ENCODE results near the gene HSD17B14.
"Not testable (repeated sequence)": the region's sequence is repeated elsewhere in the genome, so short reads cannot be mapped to it uniquely, and the experiment has no call there.

HSD17B14 gene

GRCh38 chr19:48867746-48868113 lies 31.4 kb upstream of the HSD17B14 start:
- DNase-seq, result no peak

GRCh38 chr19:48867123-48867745 lies 30.9 kb upstream of the HSD17B14 start:
- no peak for DNase-seq

GRCh38 chr19:48866692-48867091 lies 30.4 kb upstream of the HSD17B14 start:
- DNase-seq, result no peak

GRCh38 chr19:48862827-48863226 lies 26.5 kb upstream of the HSD17B14 start:
- DNase-seq, result no peak

- no peak for DNase-seq
Measured at GRCh38 chr19:48861313-48861712, 25.0 kb upstream of the HSD17B14 start.

GRCh38 chr19:48859711-48860572 lies 23.7 kb upstream of the HSD17B14 start:
- peak in 1 of 51 donors; percentile 30 for DNase-seq

GRCh38 chr19:48858984-48859710 lies 22.9 kb upstream of the HSD17B14 start:
- DNase-seq, result peak in 4 of 51 donors; percentile 8 to 38 (median 15)

- DNase-seq, result no peak
Measured at GRCh38 chr19:48856921-48857320, 20.6 kb upstream of the HSD17B14 start.

- no peak for DNase-seq
Measured at GRCh38 chr19:48854103-48854502, 17.8 kb upstream of the HSD17B14 start.

- DNase-seq, result no peak
Measured at GRCh38 chr19:48853483-48853882, 17.2 kb upstream of the HSD17B14 start.

- no peak for DNase-seq
Measured at GRCh38 chr19:48852292-48852691, 16.0 kb upstream of the HSD17B14 start.

GRCh38 chr19:48846659-48847058 lies 10.4 kb upstream of the HSD17B14 start:
- DNase-seq, result not testable (repeated sequence)

- no peak for DNase-seq
Measured at GRCh38 chr19:48845384-48845783, 9.1 kb upstream of the HSD17B14 start.

GRCh38 chr19:48844472-48844871 lies 8.2 kb upstream of the HSD17B14 start:
- no peak for DNase-seq

GRCh38 chr19:48842789-48843162 lies 6.5 kb upstream of the HSD17B14 start:
- DNase-seq, result peak in 32 of 51 donors; percentile 2 to 57 (median 14)

GRCh38 chr19:48841571-48841970 lies 5.3 kb upstream of the HSD17B14 start:
- DNase-seq, result no peak

- DNase-seq, result no peak
Measured at GRCh38 chr19:48841047-48841446, 4.8 kb upstream of the HSD17B14 start.

- peak in 2 of 51 donors; percentile 28 to 33 for DNase-seq
Measured at GRCh38 chr19:48837687-48838086, 1.4 kb upstream of the HSD17B14 start.

- peak in 50 of 51 donors; percentile 10 to 91 (median 72) for DNase-seq
Measured at GRCh38 chr19:48837051-48837524, 797 bp upstream of the HSD17B14 start.

GRCh38 chr19:48835734-48836088 lies 580 bp downstream of the HSD17B14 start:
- DNase-seq, result peak; percentile 32 to 98 (median 80)

- DNase-seq, result no peak
Measured at GRCh38 chr19:48833977-48834376, 2.3 kb downstream of the HSD17B14 start.

- DNase-seq, result no peak
Measured at GRCh38 chr19:48833049-48833448, 3.2 kb downstream of the HSD17B14 start.
